SU-DHL-6 (cell line): ENCODE measurements around the gene CADM4.

Experiments
- EZH2phosphoT487 ChIP-seq: fragments of 200-600 bp; sonication (generic), shearing (Covaris generic); conservative IDR thresholded peaks from 2 replicates; pipeline ENCODE4 v1.6.1; 2018; ENCODE audit warnings: mild to moderate bottlenecking, antibody characterized with exemption, low read length, moderate library complexity, mixed read lengths
- TF ChIP-seq, protein P1 (sequence below): fragments of 200-600 bp; sonication (generic); IDR thresholded peaks from one replicate; pipeline ENCODE4 v1.5.1; 2017; ENCODE audit warnings: antibody characterized with exemption, mild to moderate bottlenecking, low read length, moderate library complexity; ENCODE audit not compliant: insufficient read depth, poor library complexity, severe bottlenecking

- TF ChIP-seq, protein P1, sequence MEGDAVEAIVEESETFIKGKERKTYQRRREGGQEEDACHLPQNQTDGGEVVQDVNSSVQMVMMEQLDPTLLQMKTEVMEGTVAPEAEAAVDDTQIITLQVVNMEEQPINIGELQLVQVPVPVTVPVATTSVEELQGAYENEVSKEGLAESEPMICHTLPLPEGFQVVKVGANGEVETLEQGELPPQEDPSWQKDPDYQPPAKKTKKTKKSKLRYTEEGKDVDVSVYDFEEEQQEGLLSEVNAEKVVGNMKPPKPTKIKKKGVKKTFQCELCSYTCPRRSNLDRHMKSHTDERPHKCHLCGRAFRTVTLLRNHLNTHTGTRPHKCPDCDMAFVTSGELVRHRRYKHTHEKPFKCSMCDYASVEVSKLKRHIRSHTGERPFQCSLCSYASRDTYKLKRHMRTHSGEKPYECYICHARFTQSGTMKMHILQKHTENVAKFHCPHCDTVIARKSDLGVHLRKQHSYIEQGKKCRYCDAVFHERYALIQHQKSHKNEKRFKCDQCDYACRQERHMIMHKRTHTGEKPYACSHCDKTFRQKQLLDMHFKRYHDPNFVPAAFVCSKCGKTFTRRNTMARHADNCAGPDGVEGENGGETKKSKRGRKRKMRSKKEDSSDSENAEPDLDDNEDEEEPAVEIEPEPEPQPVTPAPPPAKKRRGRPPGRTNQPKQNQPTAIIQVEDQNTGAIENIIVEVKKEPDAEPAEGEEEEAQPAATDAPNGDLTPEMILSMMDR = no peak
- no peak for TF ChIP-seq EZH2phosphoT487
These were observed 20.8 kb upstream of the CADM4 start for GRCh38 chr19:43660301-43660970.
